SJSA1 (cell line): ENCODE measurements around the gene PNCK. TPM values are rescaled to one million over a fixed set of nuclear protein-coding genes. Genes with fewer than 3 reads are reported as not detected.

Source experiments
- DNase-seq, 2 experiments: peaks; one replicate each; pipeline ENCODE4 v3.0.0-alpha.2; 2015 to 2020; ENCODE audit warnings: low spot score in 2 of 2, low read depth in 1 of 2
- H3K27ac ChIP-seq: fragments of 250-450 bp; sonication (Bioruptor Pico); 2 replicates; pipeline ENCODE4 v1.5.1; 2020; ENCODE audit warnings: mild to moderate bottlenecking, moderate library complexity
- H3K27me3 ChIP-seq: fragments of 250-450 bp; sonication (Bioruptor Pico); replicated peaks from 2 replicates; pipeline ENCODE4 v1.5.1; 2020; ENCODE audit warnings: mild to moderate bottlenecking, moderate library complexity
- H3K36me3 ChIP-seq: fragments of 250-450 bp; sonication (Bioruptor Pico); 2 replicates; pipeline ENCODE4 v1.5.1; 2020; ENCODE audit warnings: mild to moderate bottlenecking
- H3K4me1 ChIP-seq: fragments of 250-450 bp; sonication (Bioruptor Pico); replicated peaks from 2 replicates; pipeline ENCODE4 v1.6.1; 2021; ENCODE audit warnings: mild to moderate bottlenecking
- H3K4me3 ChIP-seq: fragments of 250-450 bp; sonication (Bioruptor Pico); 2 replicates; pipeline ENCODE4 v1.5.1; 2020; ENCODE audit warnings: mild to moderate bottlenecking
- H3K9me3 ChIP-seq: fragments of 250-450 bp; sonication (Bioruptor Pico); replicated peaks from 2 replicates; pipeline ENCODE4 v1.5.1; 2020; ENCODE audit warnings: mild to moderate bottlenecking
- total RNA-seq: library from RNA; depleted of rRNA; stranded (reverse); fragments of >200 nt; shearing (Covaris generic); gene quantifications from 2 replicates; pipeline ENCODE4 v1.2.3, GENCODE V29; 2014

Gene PNCK
- total RNA-seq, 1 experiment from 2014 or later = not detected

GRCh38 chrX:153633607-153634180 lies 39.9 kb downstream of the PNCK start:
- H3K9me3 ChIP-seq = no peaks in the 10 kb centered on the region
- no peaks in the 10 kb centered on the region for H3K4me1 ChIP-seq
- H3K4me3 ChIP-seq = no peak overlapping the region
- H3K36me3 ChIP-seq = no peaks in the 10 kb centered on the region
- H3K27me3 ChIP-seq = no peaks in the 10 kb centered on the region
- H3K27ac ChIP-seq = no peak overlapping the region
- DNase-seq = no peak

GRCh38 chrX:153633048-153633447 lies 40.6 kb downstream of the PNCK start:
- Histone ChIP-seq H3K9me3 (no peaks in the 10 kb centered on the region), H3K4me3 (no peak overlapping the region), H3K4me1 (no peaks in the 10 kb centered on the region), H3K27me3 (no peaks in the 10 kb centered on the region), H3K36me3 (no peaks in the 10 kb centered on the region), H3K27ac (no peak overlapping the region)
- DNase-seq = no peak

GRCh38 chrX:153632595-153632946 lies 41.0 kb downstream of the PNCK start:
- H3K27me3 ChIP-seq = no peaks in the 10 kb centered on the region
- H3K4me1 ChIP-seq = no peaks in the 10 kb centered on the region
- H3K36me3 ChIP-seq = no peaks in the 10 kb centered on the region
- H3K9me3 ChIP-seq = no peaks in the 10 kb centered on the region
- DNase-seq = no peak
- H3K4me3 ChIP-seq = no peak overlapping the region
- no peak overlapping the region for H3K27ac ChIP-seq

GRCh38 chrX:153631907-153632594 lies 41.6 kb downstream of the PNCK start:
- Histone ChIP-seq H3K27me3 (no peaks in the 10 kb centered on the region), H3K9me3 (no peaks in the 10 kb centered on the region), H3K4me3 (no peak overlapping the region), H3K4me1 (no peaks in the 10 kb centered on the region), H3K36me3 (no peaks in the 10 kb centered on the region), H3K27ac (no peak overlapping the region)
- DNase-seq = no peak

GRCh38 chrX:153631346-153631745 lies 42.3 kb downstream of the PNCK start:
- no peak for DNase-seq
- H3K36me3 ChIP-seq = no peaks in the 10 kb centered on the region
- no peak overlapping the region for H3K4me3 ChIP-seq
- no peaks in the 10 kb centered on the region for H3K4me1 ChIP-seq
- H3K27me3 ChIP-seq = no peaks in the 10 kb centered on the region
- no peak overlapping the region for H3K27ac ChIP-seq
- H3K9me3 ChIP-seq = no peaks in the 10 kb centered on the region

- H3K9me3 ChIP-seq = no peaks in the 10 kb centered on the region
- H3K27ac ChIP-seq = no peak overlapping the region
- DNase-seq = no peak
- H3K4me1 ChIP-seq = no peaks in the 10 kb centered on the region
- no peak overlapping the region for H3K4me3 ChIP-seq
- H3K36me3 ChIP-seq = no peaks in the 10 kb centered on the region
- H3K27me3 ChIP-seq = no peaks in the 10 kb centered on the region
Measured at GRCh38 chrX:153628665-153629064, 44.9 kb downstream of the PNCK start.

GRCh38 chrX:153628129-153628528 lies 45.5 kb downstream of the PNCK start:
- no peak for DNase-seq
- Histone ChIP-seq H3K36me3 (no peaks in the 10 kb centered on the region), H3K9me3 (no peaks in the 10 kb centered on the region), H3K4me1 (no peaks in the 10 kb centered on the region), H3K27ac (no peak overlapping the region), H3K4me3 (no peak overlapping the region), H3K27me3 (no peaks in the 10 kb centered on the region)

- H3K36me3 ChIP-seq = no peaks in the 10 kb centered on the region
- H3K4me3 ChIP-seq = no peak overlapping the region
- H3K27ac ChIP-seq = no peak overlapping the region
- H3K27me3 ChIP-seq = no peaks in the 10 kb centered on the region
- no peaks in the 10 kb centered on the region for H3K4me1 ChIP-seq
- no peaks in the 10 kb centered on the region for H3K9me3 ChIP-seq
- DNase-seq = no peak
Measured at GRCh38 chrX:153627675-153628111, 45.9 kb downstream of the PNCK start.

- Histone ChIP-seq H3K36me3 (no peaks in the 10 kb centered on the region), H3K9me3 (no peaks in the 10 kb centered on the region), H3K27me3 (no peaks in the 10 kb centered on the region), H3K4me1 (no peaks in the 10 kb centered on the region), H3K4me3 (no peak overlapping the region), H3K27ac (no peak overlapping the region)
- DNase-seq = no peak
Measured at GRCh38 chrX:153626863-153627674, 46.5 kb downstream of the PNCK start.

GRCh38 chrX:153626025-153626633 lies 47.5 kb downstream of the PNCK start:
- Histone ChIP-seq H3K36me3 (no peaks in the 10 kb centered on the region), H3K27ac (no peak overlapping the region), H3K9me3 (no peaks in the 10 kb centered on the region), H3K4me3 (no peak overlapping the region), H3K4me1 (no peaks in the 10 kb centered on the region), H3K27me3 (no peaks in the 10 kb centered on the region)
- no peak for DNase-seq

GRCh38 chrX:153625271-153626024 lies 48.2 kb downstream of the PNCK start:
- H3K36me3 ChIP-seq = no peaks in the 10 kb centered on the region
- H3K27me3 ChIP-seq = no peaks in the 10 kb centered on the region
- no peak overlapping the region for H3K27ac ChIP-seq
- no peaks in the 10 kb centered on the region for H3K9me3 ChIP-seq
- no peaks in the 10 kb centered on the region for H3K4me1 ChIP-seq
- H3K4me3 ChIP-seq = no peak overlapping the region
- DNase-seq = no peak

GRCh38 chrX:153624196-153625091 lies 49.2 kb downstream of the PNCK start:
- Histone ChIP-seq H3K27me3 (no peaks in the 10 kb centered on the region), H3K36me3 (no peaks in the 10 kb centered on the region), H3K4me1 (no peaks in the 10 kb centered on the region), H3K4me3 (no peak overlapping the region), H3K27ac (no peak overlapping the region), H3K9me3 (no peaks in the 10 kb centered on the region)
- DNase-seq = no peak
